Nephron progenitor cell (in vitro differentiated cells): ENCODE data around the gene FOXP4.

Source experiments
- DNase-seq: peaks from one replicate; pipeline ENCODE4 v3.0.0; 2021
- H3K27ac Mint-ChIP-seq: 2 replicates; pipeline ENCODE4 v1.8.0; 2021; ENCODE audit warnings: mild to moderate bottlenecking, moderate library complexity, mixed read lengths
- H3K27me3 Mint-ChIP-seq: 2 replicates; pipeline ENCODE4 v1.8.0; 2021; ENCODE audit warnings: mild to moderate bottlenecking, low read depth, mixed read lengths; ENCODE audit not compliant: poor library complexity
- H3K36me3 Mint-ChIP-seq: 2 replicates; pipeline ENCODE4 v1.8.0; 2021; ENCODE audit warnings: low read depth, mixed read lengths
- H3K4me1 Mint-ChIP-seq: 2 replicates; pipeline ENCODE4 v1.8.0; 2021; ENCODE audit warnings: mixed read lengths
- H3K4me3 Mint-ChIP-seq: 2 replicates; pipeline ENCODE4 v1.8.0; 2021; ENCODE audit warnings: mild to moderate bottlenecking, moderate library complexity, mixed read lengths
- H3K9me3 Mint-ChIP-seq: 2 replicates; pipeline ENCODE4 v1.8.0; 2021; ENCODE audit warnings: mild to moderate bottlenecking, moderate library complexity, mixed read lengths
- TF ChIP-seq, protein P1 (sequence below): fragments of 200-600 bp; sonication (generic); IDR thresholded peaks from 2 replicates; pipeline ENCODE4 v1.5.0; 2021; ENCODE audit warnings: antibody characterized with exemption

FOXP4 gene

GRCh38 chr6:41601248-41601549, 55.0 kb downstream of the FOXP4 start:
- peaks cover 22% of the 10 kb centered on the region for H3K27me3 Mint-ChIP-seq
- peaks cover 40% of the 10 kb centered on the region for H3K4me1 Mint-ChIP-seq
- no peaks in the 10 kb centered on the region for H3K9me3 Mint-ChIP-seq
- DNase-seq, result no peak
- no peak overlapping the region for H3K4me3 Mint-ChIP-seq
- H3K36me3 Mint-ChIP-seq, result peaks cover 17% of the 10 kb centered on the region
- no peak overlapping the region for H3K27ac Mint-ChIP-seq
- TF ChIP-seq, protein P1, sequence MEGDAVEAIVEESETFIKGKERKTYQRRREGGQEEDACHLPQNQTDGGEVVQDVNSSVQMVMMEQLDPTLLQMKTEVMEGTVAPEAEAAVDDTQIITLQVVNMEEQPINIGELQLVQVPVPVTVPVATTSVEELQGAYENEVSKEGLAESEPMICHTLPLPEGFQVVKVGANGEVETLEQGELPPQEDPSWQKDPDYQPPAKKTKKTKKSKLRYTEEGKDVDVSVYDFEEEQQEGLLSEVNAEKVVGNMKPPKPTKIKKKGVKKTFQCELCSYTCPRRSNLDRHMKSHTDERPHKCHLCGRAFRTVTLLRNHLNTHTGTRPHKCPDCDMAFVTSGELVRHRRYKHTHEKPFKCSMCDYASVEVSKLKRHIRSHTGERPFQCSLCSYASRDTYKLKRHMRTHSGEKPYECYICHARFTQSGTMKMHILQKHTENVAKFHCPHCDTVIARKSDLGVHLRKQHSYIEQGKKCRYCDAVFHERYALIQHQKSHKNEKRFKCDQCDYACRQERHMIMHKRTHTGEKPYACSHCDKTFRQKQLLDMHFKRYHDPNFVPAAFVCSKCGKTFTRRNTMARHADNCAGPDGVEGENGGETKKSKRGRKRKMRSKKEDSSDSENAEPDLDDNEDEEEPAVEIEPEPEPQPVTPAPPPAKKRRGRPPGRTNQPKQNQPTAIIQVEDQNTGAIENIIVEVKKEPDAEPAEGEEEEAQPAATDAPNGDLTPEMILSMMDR, result no peak

DNA sequence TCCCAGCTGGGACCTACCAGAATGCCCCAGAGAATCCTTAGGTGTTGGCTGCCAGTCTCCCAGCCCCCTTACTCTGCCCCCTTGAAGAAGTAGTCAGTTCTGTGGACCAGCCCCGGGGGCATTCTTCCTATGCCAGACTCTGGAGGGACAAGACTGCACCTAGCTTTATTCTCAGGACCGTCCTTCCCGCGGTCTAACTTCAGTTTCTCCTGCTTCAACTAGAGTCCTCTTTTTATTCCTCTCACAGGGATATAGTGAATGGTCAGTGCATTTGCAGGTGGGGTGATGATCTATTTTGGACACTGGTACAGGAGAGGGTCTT, 56.2 kb downstream of the FOXP4 start:
- H3K4me3 Mint-ChIP-seq, result no peak overlapping the region
- H3K27ac Mint-ChIP-seq, result no peak overlapping the region
- H3K9me3 Mint-ChIP-seq, result no peaks in the 10 kb centered on the region
- peaks cover 8% of the 10 kb centered on the region for H3K36me3 Mint-ChIP-seq
- peaks cover 17% of the 10 kb centered on the region for H3K27me3 Mint-ChIP-seq
- TF ChIP-seq, protein P1, result no peak
- no peak for DNase-seq
- H3K4me1 Mint-ChIP-seq, result peaks cover 32% of the 10 kb centered on the region

DNA sequence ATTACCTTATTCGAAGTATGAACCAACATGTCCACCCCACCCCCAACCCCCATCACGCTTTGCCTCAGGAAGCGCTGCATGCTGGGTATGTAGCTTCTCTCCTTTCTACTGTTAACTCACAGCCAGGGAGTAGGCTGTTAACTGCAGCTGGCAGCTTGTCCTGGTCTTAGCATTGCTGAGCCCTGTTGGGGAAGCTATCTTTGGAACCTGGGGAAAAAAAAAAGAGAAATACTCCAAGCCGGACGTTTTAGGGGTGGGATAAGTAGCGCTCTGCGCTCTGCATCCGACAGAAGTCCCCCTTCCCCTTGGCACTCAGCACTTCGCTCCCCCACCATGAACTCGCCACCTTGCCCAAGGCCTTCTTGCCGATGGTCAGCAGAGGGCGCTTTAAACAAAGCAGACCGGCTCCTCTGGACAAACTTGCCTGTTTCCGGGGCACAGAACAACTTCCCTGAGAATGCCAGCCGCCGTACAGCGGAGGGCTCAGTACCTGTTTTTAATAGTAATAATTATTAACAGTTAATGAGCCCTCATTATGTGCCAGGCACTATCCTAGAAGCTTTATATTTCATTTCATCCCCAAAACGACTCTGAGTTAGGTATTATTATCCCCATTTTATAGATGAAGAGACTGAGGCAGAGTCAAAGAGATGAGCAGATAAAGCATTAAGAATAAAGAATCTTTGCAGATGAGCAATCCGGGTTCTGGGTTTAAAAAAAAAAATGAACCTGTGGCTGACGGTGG, 56.9 kb downstream of the FOXP4 start:
- H3K4me1 Mint-ChIP-seq, result peaks cover 32% of the 10 kb centered on the region
- peaks cover 21% of the 10 kb centered on the region for H3K27me3 Mint-ChIP-seq
- peak overlapping the region; percentile 70 for H3K4me3 Mint-ChIP-seq
- H3K36me3 Mint-ChIP-seq, result peaks cover 8% of the 10 kb centered on the region
- no peaks in the 10 kb centered on the region for H3K9me3 Mint-ChIP-seq
- TF ChIP-seq, protein P1, result peak; percentile 84
- DNase-seq, result peak; percentile 82
- no peak overlapping the region for H3K27ac Mint-ChIP-seq

DNA sequence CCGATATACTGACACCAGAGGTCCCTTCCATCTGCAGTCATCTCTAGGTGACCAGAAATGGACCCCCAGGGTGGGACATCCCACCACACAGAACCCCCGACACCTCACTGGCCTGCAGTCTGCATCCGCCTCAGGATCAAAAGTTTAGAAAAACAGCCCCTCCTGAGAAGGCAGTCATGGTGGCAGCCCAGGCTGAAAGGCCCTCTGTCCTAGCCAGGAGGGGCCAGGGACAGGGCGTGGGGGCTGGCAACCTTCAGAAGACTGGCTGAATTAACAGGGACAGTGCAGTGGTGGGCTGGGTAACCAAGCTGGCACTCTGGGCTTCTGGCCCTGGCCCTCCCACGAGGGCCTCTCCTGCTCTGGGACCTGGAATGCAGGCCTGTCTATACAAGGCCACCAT, 57.8 kb downstream of the FOXP4 start:
- TF ChIP-seq, protein P1, result no peak
- Mint-ChIP-seq H3K27ac (no peak overlapping the region), H3K9me3 (no peaks in the 10 kb centered on the region), H3K27me3 (peaks cover 23% of the 10 kb centered on the region), H3K36me3 (peaks cover 8% of the 10 kb centered on the region), H3K4me1 (peaks cover 32% of the 10 kb centered on the region), H3K4me3 (no peak overlapping the region)
- DNase-seq, result no peak

GRCh38 chr6:41605649-41606048, 59.5 kb downstream of the FOXP4 start:
- peaks cover 4% of the 10 kb centered on the region for H3K36me3 Mint-ChIP-seq
- H3K9me3 Mint-ChIP-seq, result peaks cover 1% of the 10 kb centered on the region
- DNase-seq, result no peak
- no peak overlapping the region for H3K27ac Mint-ChIP-seq
- TF ChIP-seq, protein P1, result no peak
- no peak overlapping the region for H3K4me3 Mint-ChIP-seq
- H3K27me3 Mint-ChIP-seq, result peaks cover 20% of the 10 kb centered on the region
- peaks cover 28% of the 10 kb centered on the region for H3K4me1 Mint-ChIP-seq

DNA sequence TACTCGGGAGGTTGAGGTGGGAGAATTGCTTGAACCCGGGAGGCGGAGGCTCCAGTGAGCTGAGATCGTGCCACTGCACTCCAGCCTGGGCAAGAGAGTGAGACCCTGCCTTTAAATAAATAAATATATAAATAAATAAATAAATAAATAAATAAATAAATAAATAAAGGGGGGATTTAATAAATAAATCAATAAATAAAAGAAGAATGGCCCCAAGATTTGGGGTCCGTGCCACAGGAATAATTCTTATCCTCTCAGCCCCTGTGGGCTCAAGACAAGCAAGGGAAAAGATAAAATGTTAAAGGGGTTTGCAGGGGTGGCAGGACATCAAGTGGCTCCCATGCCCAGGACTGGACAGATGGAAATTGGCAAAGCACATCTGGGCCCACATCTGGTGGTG, 60.9 kb downstream of the FOXP4 start:
- H3K36me3 Mint-ChIP-seq, result no peaks in the 10 kb centered on the region
- H3K4me1 Mint-ChIP-seq, result peaks cover 20% of the 10 kb centered on the region
- no peak overlapping the region for H3K4me3 Mint-ChIP-seq
- peaks cover 14% of the 10 kb centered on the region for H3K9me3 Mint-ChIP-seq
- TF ChIP-seq, protein P1, result no peak
- H3K27ac Mint-ChIP-seq, result no peak overlapping the region
- DNase-seq, result no peak
- H3K27me3 Mint-ChIP-seq, result peaks cover 25% of the 10 kb centered on the region
